Pulmonary artery endothelial cell (primary cell): Measurements from ENCODE around the gene FYN. TPM values are rescaled to one million over a fixed set of nuclear protein-coding genes. Genes with fewer than 3 reads are reported as not detected.

Source experiments
- total RNA-seq: library from RNA; depleted of rRNA; stranded (reverse); fragments of >200 nt; gene quantifications from 2 replicates; pipeline ENCODE4 v1.2.3, GENCODE V29; 2014

FYN gene
- total RNA-seq, 1 donor from 2014 or later, result 140 TPM

Other genes starting within 250 kb of the FYN start
- 0.07 TPM in 1 of 2 replicates, not detected in the other for gene CCN6, start 180.7 kb upstream of the FYN start, total RNA-seq
- gene TUBE1, start 214.0 kb upstream of the FYN start, total RNA-seq, result 14.6 and 23.2 TPM in 2 replicates
- 9.4 and 14.4 TPM in 2 replicates for gene FAM229B, start 214.1 kb upstream of the FYN start, total RNA-seq